ENCODE measurements around the gene AHRR.

DNA sequence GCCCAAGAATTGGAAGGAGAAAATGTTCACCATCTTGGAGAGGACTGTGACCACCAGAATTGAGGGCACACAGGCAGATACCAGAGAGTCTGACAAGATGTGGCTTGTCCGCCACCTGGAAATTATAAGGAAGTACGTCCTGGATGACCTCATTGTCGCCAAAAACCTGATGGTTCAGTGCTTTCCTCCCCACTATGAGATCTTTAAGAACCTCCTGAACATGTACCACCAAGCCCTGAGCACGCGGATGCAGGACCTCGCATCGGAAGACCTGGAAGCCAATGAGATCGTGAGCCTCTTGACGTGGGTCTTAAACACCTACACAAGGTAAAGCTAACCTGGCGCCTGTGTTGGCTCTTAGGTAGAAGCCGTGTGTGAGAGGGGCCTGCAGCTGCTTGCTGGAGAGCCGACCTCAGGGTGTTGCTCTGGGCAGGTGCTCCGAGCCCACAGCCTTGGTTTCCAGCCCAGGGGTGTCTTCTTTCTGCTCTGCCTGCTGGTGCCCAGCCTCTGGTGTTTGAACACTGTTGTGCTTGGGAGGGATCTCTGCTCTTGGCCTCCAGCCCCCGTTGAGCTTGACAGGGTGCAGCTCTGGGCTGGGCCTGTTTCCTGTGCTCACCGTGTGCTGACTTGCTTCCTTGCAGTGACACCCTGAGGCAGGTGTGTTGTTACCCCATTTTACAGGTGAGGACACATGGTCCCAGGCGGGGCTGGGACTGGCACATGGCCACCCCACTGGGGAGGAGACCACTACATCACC lies 132.4 kb downstream of the AHRR start:
- TF ChIP-seq, protein P1, sequence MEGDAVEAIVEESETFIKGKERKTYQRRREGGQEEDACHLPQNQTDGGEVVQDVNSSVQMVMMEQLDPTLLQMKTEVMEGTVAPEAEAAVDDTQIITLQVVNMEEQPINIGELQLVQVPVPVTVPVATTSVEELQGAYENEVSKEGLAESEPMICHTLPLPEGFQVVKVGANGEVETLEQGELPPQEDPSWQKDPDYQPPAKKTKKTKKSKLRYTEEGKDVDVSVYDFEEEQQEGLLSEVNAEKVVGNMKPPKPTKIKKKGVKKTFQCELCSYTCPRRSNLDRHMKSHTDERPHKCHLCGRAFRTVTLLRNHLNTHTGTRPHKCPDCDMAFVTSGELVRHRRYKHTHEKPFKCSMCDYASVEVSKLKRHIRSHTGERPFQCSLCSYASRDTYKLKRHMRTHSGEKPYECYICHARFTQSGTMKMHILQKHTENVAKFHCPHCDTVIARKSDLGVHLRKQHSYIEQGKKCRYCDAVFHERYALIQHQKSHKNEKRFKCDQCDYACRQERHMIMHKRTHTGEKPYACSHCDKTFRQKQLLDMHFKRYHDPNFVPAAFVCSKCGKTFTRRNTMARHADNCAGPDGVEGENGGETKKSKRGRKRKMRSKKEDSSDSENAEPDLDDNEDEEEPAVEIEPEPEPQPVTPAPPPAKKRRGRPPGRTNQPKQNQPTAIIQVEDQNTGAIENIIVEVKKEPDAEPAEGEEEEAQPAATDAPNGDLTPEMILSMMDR (IDR thresholded peaks at IDR 0.05): no peak
- no peak for TF ChIP-seq POLR2A (IDR thresholded peaks at IDR 0.05)
